K562 (cell line): ENCODE measurements around the gene SBDS. TPM values are rescaled to one million over a fixed set of nuclear protein-coding genes. Genes with fewer than 3 reads are reported as not detected.
"Not testable (repeated sequence)": the region's sequence is repeated elsewhere in the genome, so short reads cannot be mapped to it uniquely, and the experiment has no call there.

ENCODE experiments used
- ATAC-seq: fragments of 200-7000 bp; cut with Tn5 transposase; 3 replicates; pipeline ENCODE4 v1.9.1; 2020; ENCODE audit warnings: moderate library complexity
- BruUV-seq: library from RNA; stranded (reverse); fragments of 400-500 nt; replicated peaks from 2 replicates; lab custom pipeline; 2021; lab: Mats Ljungman, UMichigan
- CTCF ChIA-PET: fragments of 300-600 bp; formaldehyde crosslinking; extraction: SDS; loops from one replicate; lab custom pipeline; 2021; ENCODE audit warnings: low intra/inter-chr PET ratio; lab: Yijun Ruan, JAX
- POLR2A ChIA-PET: fragments of 300-600, 350-650 bp; sonication (Branson Sonifier 250); formaldehyde crosslinking; extraction: SDS; loops from one replicate; lab custom pipeline; 2021; ENCODE audit warnings: antibody characterized with exemption, inconsistent platforms; lab: Yijun Ruan, JAX
- DNase-seq, 4 experiments: peaks; one replicate each; pipeline versions ENCODE4 v3.0.0 to v3.0.0-alpha.2; 2011 to 2018; ENCODE audit warnings: low spot score in 3 of 4, mixed read lengths in 3 of 4; ENCODE audit errors: extremely low read depth in 1 of 4
- FAIRE-seq: peaks from 2 replicates; lab custom pipeline; 2011; peaks lifted over from hg19 to GRCh38; lab: Jason Lieb, UNC
- H2AFZ ChIP-seq: 2 replicates; pipeline ENCODE4 v1.6.0; 2011; ENCODE audit warnings: low read depth, low read length, control low read depth, inconsistent platforms
- H3K27ac ChIP-seq: fragments of 200-600 bp; 3 replicates; pipeline ENCODE4 v1.8.0; 2011; ENCODE audit warnings: low read depth, mild to moderate bottlenecking, control low read depth, inconsistent platforms, low read length, moderate library complexity, mixed read lengths; ENCODE audit errors: extremely low read depth
- H3K27me3 ChIP-seq, 2 experiments: fragments of 300-600 bp in 1 of 2; 2 replicates in 1 of 2; 3 replicates in 1 of 2; pipeline versions ENCODE4 v1.6.0 to v1.8.0; 2011; ENCODE audit warnings: inconsistent platforms in 2 of 2, low read length in 2 of 2, mild to moderate bottlenecking in 1 of 2, mixed read lengths in 1 of 2, moderate library complexity in 1 of 2; ENCODE audit not compliant: control insufficient read depth in 2 of 2, insufficient read depth in 2 of 2
- H3K36me3 ChIP-seq: fragments of 300-600 bp; 3 replicates; pipeline ENCODE4 v1.8.0; 2011; ENCODE audit warnings: mild to moderate bottlenecking, low read length, inconsistent platforms; ENCODE audit not compliant: control insufficient read depth, insufficient read depth
- H3K4me1 ChIP-seq, 2 experiments: fragments of 200-600 bp in 1 of 2; replicated peaks in 1 of 2; 2 replicates in 1 of 2; 3 replicates in 1 of 2; pipeline versions ENCODE4 v1.5.1 to v1.8.0; 2011; ENCODE audit warnings: inconsistent platforms in 2 of 2, low read length in 2 of 2, mild to moderate bottlenecking in 1 of 2, mixed read lengths in 1 of 2, moderate library complexity in 1 of 2; ENCODE audit not compliant: control insufficient read depth in 2 of 2, insufficient read depth in 2 of 2
- H3K4me2 ChIP-seq: 2 replicates; pipeline ENCODE4 v1.6.1; 2011; ENCODE audit warnings: low read length, control low read depth, inconsistent platforms, mixed read lengths; ENCODE audit not compliant: insufficient read depth
- H3K4me3 ChIP-seq: fragments of 200-600 bp; sonication (generic), shearing (Covaris generic); 2 replicates; pipeline ENCODE4 v1.5.1; 2016; ENCODE audit warnings: control low read depth, inconsistent platforms
- H3K79me2 ChIP-seq: fragments of 200-600 bp; 3 replicates; pipeline ENCODE4 v1.8.0; 2011; ENCODE audit warnings: low read length, inconsistent platforms; ENCODE audit not compliant: control insufficient read depth, insufficient read depth
- H3K9ac ChIP-seq, 2 experiments: 2 replicates each; pipeline versions ENCODE4 v1.6.0 to v1.6.1; 2011; ENCODE audit warnings: low read depth in 2 of 2, low read length in 2 of 2, control low read depth in 1 of 2, inconsistent platforms in 1 of 2, mild to moderate bottlenecking in 1 of 2, mixed read lengths in 1 of 2; ENCODE audit not compliant: insufficient read depth in 1 of 2
- H3K9me1 ChIP-seq: one replicate; pipeline ENCODE4 v1.6.0; 2011; ENCODE audit warnings: inconsistent platforms, mild to moderate bottlenecking, low read length, moderate library complexity; ENCODE audit not compliant: control insufficient read depth, insufficient read depth
- H3K9me3 ChIP-seq: replicated peaks from 2 replicates; pipeline ENCODE4 v1.5.1; 2011; ENCODE audit warnings: low read depth, low read length, inconsistent platforms; ENCODE audit not compliant: control insufficient read depth, insufficient read depth
- H4K20me1 ChIP-seq: replicated peaks from 2 replicates; pipeline ENCODE4 v1.6.1; 2011; ENCODE audit warnings: low read length, inconsistent platforms, mixed read lengths; ENCODE audit not compliant: control insufficient read depth, insufficient read depth
- ARNT ChIP-seq, 2 experiments: fragments of 450-650 bp; IDR thresholded peaks; 2 replicates each; pipeline ENCODE4 v1.6.1; 2016; ENCODE audit warnings: mild to moderate bottlenecking in 1 of 2
- CREM ChIP-seq: IDR thresholded peaks from 2 replicates; pipeline ENCODE4 v1.6.1; 2014; ENCODE audit warnings: antibody characterized with exemption, low read depth
- CTCF ChIP-seq, 3 experiments: IDR thresholded peaks in 2 of 3; conservative IDR thresholded peaks in 1 of 3; 2 replicates each; pipeline ENCODE4 v1.5.1; 2011 to 2012; ENCODE audit warnings: low read length in 3 of 3, mild to moderate bottlenecking in 3 of 3, control low read depth in 2 of 3, improper control_type of control experiment in 1 of 3, inconsistent platforms in 1 of 3, low read depth in 1 of 3, mixed read lengths in 1 of 3, moderate library complexity in 1 of 3; ENCODE audit not compliant: insufficient read depth in 2 of 3
- DACH1 ChIP-seq: fragments of 450-650 bp; IDR thresholded peaks from 2 replicates; pipeline ENCODE4 v1.6.1; 2018; ENCODE audit not compliant: partially characterized antibody
- PKNOX1 ChIP-seq: fragments of 450-650 bp; IDR thresholded peaks from 2 replicates; pipeline ENCODE4 v1.6.1; 2016
- SAP30 ChIP-seq: fragments of 200-600 bp; sonication (generic); IDR thresholded peaks from 2 replicates; pipeline ENCODE4 v1.6.1; 2012; ENCODE audit warnings: borderline replicate concordance, low read depth, mild to moderate bottlenecking, moderate library complexity, low read length, control low read depth, inconsistent platforms; ENCODE audit not compliant: insufficient read depth, poor library complexity, severe bottlenecking
- SIN3A ChIP-seq, 2 experiments: fragments of 150-350 bp in 1 of 2; IDR thresholded peaks; 2 replicates each; pipeline ENCODE4 v1.6.1; 2011 to 2016; ENCODE audit warnings: borderline replicate concordance in 2 of 2, low read depth in 2 of 2, low read length in 2 of 2, mild to moderate bottlenecking in 2 of 2, moderate library complexity in 2 of 2; ENCODE audit not compliant: control insufficient read depth in 1 of 2
- TAL1 ChIP-seq: fragments of 450-650 bp; IDR thresholded peaks from 2 replicates; pipeline ENCODE4 v1.6.1; 2016; ENCODE audit warnings: mild to moderate bottlenecking
- TEAD1 ChIP-seq, 2 experiments: fragments of 450-650 bp in 1 of 2; sonication (generic) in 1 of 2; formaldehyde crosslinking; IDR thresholded peaks; 2 replicates each; pipeline versions ENCODE4 v1.4.0 to v1.8.0; 2020 to 2022; ENCODE audit warnings: mild to moderate bottlenecking in 2 of 2, missing genetic modification reagents in 1 of 2
- TEAD2 ChIP-seq: fragments of 450-650 bp; IDR thresholded peaks from 2 replicates; pipeline ENCODE4 v1.6.1; 2016; ENCODE audit warnings: missing genetic modification characterization, control low read depth, missing compliant biosample characterization
- TEAD4 ChIP-seq, 2 experiments: sonication (generic) in 1 of 2; formaldehyde crosslinking in 1 of 2; IDR thresholded peaks; 2 replicates each; pipeline versions ENCODE4 v1.6.1 to v1.8.0; 2012 to 2022; ENCODE audit warnings: borderline replicate concordance in 1 of 2, inconsistent platforms in 1 of 2, low read length in 1 of 2, mild to moderate bottlenecking in 1 of 2, missing genetic modification reagents in 1 of 2
- TFAP4 ChIP-seq: sonication (generic); formaldehyde crosslinking; IDR thresholded peaks from 2 replicates; pipeline ENCODE4 v1.8.0; 2022; ENCODE audit warnings: missing genetic modification reagents, mild to moderate bottlenecking, moderate library complexity, borderline replicate concordance
- WGBS: fragments of 100-300 bp; shearing (Covaris generic); methylation state at CpG from one replicate; pipeline ENCODE4 v1.1.6; 2016; ENCODE audit warnings: low coverage, mixed read lengths; ENCODE audit not compliant: insufficient coverage; ENCODE audit errors: missing lambda C conversion rate; 5-methylcytosine and 5-hydroxymethylcytosine counted together
- in situ Hi-C: fragments of 300-500 bp; cut with MboI; formaldehyde crosslinking; loops from 4 replicates; pipeline ENCODE4 v1.15.0; 2018; ENCODE audit warnings: inconsistent platforms, mixed read lengths
- intact Hi-C: fragments of 100-400 bp; cut with micrococcal nuclease; formaldehyde crosslinking; loops from 2 replicates; pipeline ENCODE4 v1.14.2; 2022
- polyA plus RNA-seq, 8 experiments: library from polyadenylated mRNA; depleted of rRNA in 4 of 8; stranded (reverse) in 5 of 8; unstranded in 3 of 8; fragments of >200 nt; fragmentation: Nextera tagmentation in 2 of 8; fragmentation: Illumina TruSeq in 1 of 8; extraction: Ambion mirVana in 2 of 8; extraction: Trizol in 1 of 8; gene quantifications; 2 replicates each; pipeline versions ENCODE4 v1.2.1 to v1.2.3, GENCODE V29; 2011 to 2014; ENCODE audit warnings: inconsistent platforms in 1 of 8, missing spikeins in 1 of 8
- total RNA-seq, 7 experiments: library from RNA; depleted of rRNA in 6 of 7; stranded (reverse); fragments of >200 nt in 6 of 7; fragmentation: Illumina TruSeq in 2 of 7; extraction: Trizol in 2 of 7; gene quantifications; 2 replicates each; pipeline versions ENCODE4 v1.2.1 to v1.2.3, GENCODE V29; 2011 to 2021; ENCODE audit warnings: low replicate concordance in 1 of 7

The SBDS gene
- total and polyA plus RNA-seq, 9 of the 15 experiments (the other 6 are each of a cell fraction or from before 2014, with no cell fraction given): 105 to 174 (median 117) TPM

GRCh38 chr7:66994691-66995049 lies 716 bp downstream of the SBDS start:
- WGBS: under 1% methylated on average over 9 of the region's 9 CpGs
- H3K4me1 ChIP-seq; H3K27me3 ChIP-seq; in situ Hi-C loops; H4K20me1 ChIP-seq; BruUV-seq; CTCF ChIA-PET; H3K9me1 ChIP-seq; FAIRE-seq; H3K9me3 ChIP-seq; TF ChIP-seq TEAD4 (CRISPR knock-in tag; IDR thresholded peaks at IDR 0.05; ENCODE audit: borderline replicate concordance): not testable (repeated sequence)
- POLR2A ChIA-PET: interaction anchor here (0.7 to 1.6 kb wide), 3 partner anchors 25 to 388 kb away, joined by 3 read pairs; no protein-coding TSS in a partner anchor
- peak; percentile 38 for ATAC-seq
- Histone ChIP-seq H3K9ac (peak overlapping the region; percentile 95 to 96), H3K79me2 (peaks cover 45% of the 10 kb centered on the region), H3K27ac (peak overlapping the region; percentile 96), H3K4me2 (peak overlapping the region; percentile 95), H3K36me3 (peaks cover 46% of the 10 kb centered on the region), H3K4me3 (peak overlapping the region; percentile 80), H2AFZ (peak overlapping the region; percentile 86)
- intact Hi-C loops: loop anchor here (5.0 kb wide), 3 partner anchors 72 to 252 kb away; partner anchors contain the start of genes RABGEF1 and TMEM248
- peak; percentile 14 for TF ChIP-seq DACH1
- peak; percentile 73; the same call in 1 of the 2 replicates for TF ChIP-seq TEAD2 (tag)
- 0 out of 4 replicates have a peak, but pooled peaks of 1 of the 2 experiments have one; percentile 34 for TF ChIP-seq ARNT (IDR thresholded peaks at IDR 0.05)
- TF ChIP-seq TFAP4 (CRISPR knock-in tag): peak; percentile 41
- peak; percentile 83 to 91; a peak in 3 of 4 replicates for TF ChIP-seq TEAD1 (CRISPR knock-in tag; IDR thresholded peaks at IDR 0.05)
- TF ChIP-seq PKNOX1: 0 out of 2 replicates have a peak, but pooled peaks have one; percentile 14
- peak; percentile 62 for TF ChIP-seq TEAD4 (IDR thresholded peaks at IDR 0.05; ENCODE audit: low read length)
- peak; percentile 64 for TF ChIP-seq CREM
- TF ChIP-seq SIN3A (IDR thresholded peaks at IDR 0.05; ENCODE audit: borderline replicate concordance in 2 of 2, control insufficient read depth in 1 of 2, low read depth in 2 of 2, low read length in 2 of 2): 0 out of 4 replicates have a peak, but pooled peaks have one; percentile 7 to 14
- TF ChIP-seq CTCF (IDR thresholded peaks at IDR 0.05 in 2 of 3, conservative IDR thresholded peaks at IDR 0.05 in 1 of 3; ENCODE audit: insufficient read depth in 2 of 3, low read depth in 1 of 3, low read length in 3 of 3): peak; percentile 13 to 36 (median 25); a peak in 4 of 6 replicates
- peak; percentile 24 for TF ChIP-seq SAP30
- TF ChIP-seq TAL1: 0 out of 2 replicates have a peak, but pooled peaks have one; percentile 7
- peak in 1 of 4 experiments; percentile 39 for DNase-seq
